ENCODE results near the gene MRPS23. TPM values are rescaled to one million over a fixed set of nuclear protein-coding genes. Genes with fewer than 3 reads are reported as not detected.

Gene MRPS23
- total and polyA plus RNA-seq, 9 of the 15 experiments (the other 6 are each of a cell fraction or from before 2014, with no cell fraction given) = 59.1 to 298 (median 98.8) TPM

DNA sequence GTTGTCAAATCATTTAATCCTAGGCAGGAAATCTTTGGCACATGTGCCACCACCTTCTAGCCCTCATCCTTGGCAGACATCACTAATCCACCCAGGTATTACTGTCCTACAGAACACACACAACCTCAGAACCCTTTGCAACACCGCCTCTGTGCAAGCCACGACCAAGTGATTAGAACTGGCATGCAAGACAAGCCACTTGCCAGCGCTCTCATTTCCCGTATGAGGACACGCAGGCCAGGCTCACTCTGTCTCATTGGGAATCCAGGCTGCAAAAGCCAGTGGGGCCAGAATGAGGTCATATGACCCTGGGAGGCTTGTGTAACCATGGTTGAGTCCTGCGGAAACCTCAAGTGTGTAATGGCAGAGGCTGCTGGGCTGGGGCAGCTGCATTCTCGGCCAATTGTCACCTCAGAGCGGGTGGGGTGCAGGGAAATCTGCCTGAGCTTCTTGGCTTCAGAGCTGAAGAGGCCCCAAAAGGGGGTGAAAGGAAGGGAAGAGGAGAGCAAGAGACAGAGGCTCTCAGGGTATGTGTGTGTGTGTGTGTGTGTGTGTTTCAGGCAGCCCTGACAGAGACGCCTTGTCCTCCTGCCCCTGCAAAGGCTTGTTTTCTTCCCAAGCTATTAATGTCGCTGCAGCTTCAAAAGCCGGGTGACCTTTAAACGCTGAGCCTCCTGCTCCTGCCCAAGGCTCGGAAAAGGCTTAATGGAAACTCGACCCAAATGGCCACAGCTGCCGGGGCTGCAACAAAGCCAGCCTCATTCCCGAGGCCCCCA lies 43.2 kb upstream of the MRPS23 start (continued):
- peak; percentile 1; the same call in 1 of the 2 replicates for TF ChIP-seq REST (IDR thresholded peaks at IDR 0.05; ENCODE audit: borderline replicate concordance)
- no peak for TF ChIP-seq REST (CRISPR knock-in tag; IDR thresholded peaks at IDR 0.05; ENCODE audit: low read depth)
- TF ChIP-seq MYC (IDR thresholded peaks at IDR 0.05; ENCODE audit: low read depth, low read length) = 0 out of 2 replicates have a peak, but pooled peaks have one; percentile 6
- no peak for TF ChIP-seq MYC (CRISPR knock-in tag; IDR thresholded peaks at IDR 0.05; ENCODE audit: borderline replicate concordance, low read depth)
- no peak for TF ChIP-seq ZNF75A (CRISPR knock-in tag; IDR thresholded peaks at IDR 0.05)
- no peak for TF ChIP-seq RBM15 (IDR thresholded peaks at IDR 0.05; ENCODE audit: insufficient read depth, low read length)
- TF ChIP-seq ZNF23 (CRISPR knock-in tag; IDR thresholded peaks at IDR 0.05) = peak; percentile 66; the same call in 1 of the 2 replicates
- TF ChIP-seq ZBTB17 (CRISPR knock-in tag; IDR thresholded peaks at IDR 0.05) = peak; percentile 87; the same call in 1 of the 2 replicates
- TF ChIP-seq ZNF384 (IDR thresholded peaks at IDR 0.05; ENCODE audit: low read depth, low read length) = no peak
- no peak for TF ChIP-seq RBM25 (IDR thresholded peaks at IDR 0.05; ENCODE audit: low read depth, low read length, severe bottlenecking)
- no peak for TF ChIP-seq TEAD4 (IDR thresholded peaks at IDR 0.05; ENCODE audit: low read length)
- TF ChIP-seq TEAD4 (CRISPR knock-in tag; IDR thresholded peaks at IDR 0.05; ENCODE audit: borderline replicate concordance) = no peak
- 0 out of 2 replicates have a peak, but pooled peaks have one; percentile 4 for TF ChIP-seq CHD2 (IDR thresholded peaks at IDR 0.05; ENCODE audit: low read depth, low read length)
- no peak for TF ChIP-seq PTTG1 (tag; IDR thresholded peaks at IDR 0.05; ENCODE audit: low read depth)
- TF ChIP-seq CC2D1A (IDR thresholded peaks at IDR 0.05) = peak; percentile 6; the same call in 1 of the 2 replicates

Data from K562 (cell line).